AG09319 (cell line): ENCODE results near the gene CYSRT1.

Source experiments
- DNase-seq: peaks from one replicate; pipeline ENCODE4 v3.0.0-alpha.2; 2010; ENCODE audit warnings: low read depth; ENCODE audit errors: extremely low read depth
- TF ChIP-seq, protein P1 (sequence below): IDR thresholded peaks from 2 replicates; pipeline ENCODE4 v1.5.1; 2011; ENCODE audit warnings: low read depth, mild to moderate bottlenecking, inconsistent platforms, low read length, moderate library complexity

The CYSRT1 gene

GRCh38 chr9:137251490-137252268 lies 26.7 kb downstream of the CYSRT1 start:
- TF ChIP-seq, protein P1, sequence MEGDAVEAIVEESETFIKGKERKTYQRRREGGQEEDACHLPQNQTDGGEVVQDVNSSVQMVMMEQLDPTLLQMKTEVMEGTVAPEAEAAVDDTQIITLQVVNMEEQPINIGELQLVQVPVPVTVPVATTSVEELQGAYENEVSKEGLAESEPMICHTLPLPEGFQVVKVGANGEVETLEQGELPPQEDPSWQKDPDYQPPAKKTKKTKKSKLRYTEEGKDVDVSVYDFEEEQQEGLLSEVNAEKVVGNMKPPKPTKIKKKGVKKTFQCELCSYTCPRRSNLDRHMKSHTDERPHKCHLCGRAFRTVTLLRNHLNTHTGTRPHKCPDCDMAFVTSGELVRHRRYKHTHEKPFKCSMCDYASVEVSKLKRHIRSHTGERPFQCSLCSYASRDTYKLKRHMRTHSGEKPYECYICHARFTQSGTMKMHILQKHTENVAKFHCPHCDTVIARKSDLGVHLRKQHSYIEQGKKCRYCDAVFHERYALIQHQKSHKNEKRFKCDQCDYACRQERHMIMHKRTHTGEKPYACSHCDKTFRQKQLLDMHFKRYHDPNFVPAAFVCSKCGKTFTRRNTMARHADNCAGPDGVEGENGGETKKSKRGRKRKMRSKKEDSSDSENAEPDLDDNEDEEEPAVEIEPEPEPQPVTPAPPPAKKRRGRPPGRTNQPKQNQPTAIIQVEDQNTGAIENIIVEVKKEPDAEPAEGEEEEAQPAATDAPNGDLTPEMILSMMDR = no peak

DNA sequence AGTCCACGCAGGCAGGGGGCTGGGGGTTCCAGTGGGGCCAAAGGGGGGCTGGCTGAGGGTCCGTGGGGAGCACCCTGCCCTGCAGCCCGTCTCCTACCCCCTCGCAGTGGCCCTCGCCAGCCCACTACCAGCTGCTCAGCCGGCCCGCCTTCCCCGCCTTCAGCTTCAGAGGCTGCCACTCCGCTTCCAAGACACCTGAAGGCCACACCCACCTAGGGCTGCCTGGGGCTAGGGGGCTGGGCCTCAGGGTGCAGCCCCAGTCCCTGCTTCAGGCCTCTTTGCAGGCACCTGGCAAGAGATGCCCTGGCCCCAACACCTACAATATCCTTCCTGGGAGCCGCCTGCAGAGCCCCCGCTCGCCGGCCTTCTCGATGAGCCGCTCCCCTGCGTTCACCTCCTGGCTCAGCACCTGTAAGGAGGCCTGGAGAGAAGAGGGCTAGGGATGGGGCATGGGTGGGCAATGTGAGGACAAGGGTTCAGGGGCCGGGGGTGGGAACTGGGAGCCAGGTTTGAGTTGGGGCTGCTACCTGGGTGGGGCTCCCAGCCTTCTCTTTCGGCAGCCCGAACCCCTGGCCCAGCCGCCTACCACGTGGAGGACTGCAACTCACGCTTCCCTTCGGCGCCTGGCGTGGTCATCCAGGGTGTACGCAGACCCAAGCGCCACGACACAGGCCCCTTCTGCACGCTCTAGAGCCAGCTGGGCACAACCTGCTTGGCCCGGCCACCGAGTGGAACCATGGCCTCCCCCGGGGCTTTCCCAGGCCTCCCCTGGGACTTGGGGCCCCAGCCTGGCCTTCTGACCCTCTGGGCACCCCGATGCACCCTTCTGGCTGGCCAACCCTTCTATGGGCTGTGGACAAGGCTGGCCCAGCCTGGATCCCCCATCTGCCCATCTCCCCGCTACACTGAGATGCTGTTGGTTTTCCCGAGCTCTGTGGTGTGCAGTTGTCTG lies 27.9 kb downstream of the CYSRT1 start:
- no peak for DNase-seq
- TF ChIP-seq, protein P1 = no peak

More at GRCh38 chr9:137251490-137252268, 26.7 kb downstream of the CYSRT1 start:
- DNase-seq = no peak

DNA sequence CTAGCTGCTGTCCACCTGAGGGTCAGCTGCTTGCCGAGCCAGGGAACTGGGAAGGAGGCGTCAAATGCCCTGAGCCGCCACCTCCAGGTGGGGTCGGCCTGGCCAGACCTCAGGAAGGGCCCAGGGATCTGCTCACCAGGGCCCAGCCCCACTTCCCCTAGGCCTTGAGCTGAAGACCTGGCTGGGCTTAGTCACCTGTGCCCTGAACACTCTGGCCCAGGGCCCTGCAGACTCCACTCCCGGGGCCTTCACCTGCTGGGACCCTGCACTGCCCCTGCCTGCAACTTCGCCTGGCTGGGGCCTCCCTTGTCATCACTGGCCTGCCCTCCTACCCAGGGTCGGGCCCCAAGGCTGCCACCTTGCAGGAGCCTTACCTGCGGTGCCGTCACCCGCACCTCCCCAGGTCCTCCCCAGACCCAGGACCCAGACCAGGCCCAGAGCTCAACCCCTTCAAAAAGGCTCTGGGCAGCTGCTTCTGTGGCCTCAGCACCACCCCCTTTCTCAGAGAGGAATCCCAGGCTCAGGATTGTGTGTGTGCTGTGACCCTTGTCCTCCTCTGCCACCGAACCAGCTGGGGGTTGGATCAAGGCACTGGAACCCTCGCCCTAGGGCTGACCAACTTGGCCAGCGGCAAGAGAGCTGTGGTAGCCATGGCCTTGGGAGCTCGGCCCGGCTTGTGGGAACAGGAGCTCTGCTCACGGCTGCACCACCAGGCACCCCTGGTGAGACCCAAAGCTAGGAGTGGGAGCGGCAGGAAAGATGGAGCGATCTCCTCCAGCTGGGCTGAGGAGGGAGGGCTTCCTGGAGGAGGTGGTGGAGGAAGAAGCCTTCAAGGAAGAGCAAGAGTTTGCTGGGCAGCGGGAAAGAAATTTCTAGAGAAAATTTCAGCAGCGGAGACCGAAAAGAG lies 29.0 kb downstream of the CYSRT1 start:
- TF ChIP-seq, protein P1 = no peak
- DNase-seq = no peak

- TF ChIP-seq, protein P1 = no peak
- DNase-seq = peak; percentile 70
These were observed 29.9 kb downstream of the CYSRT1 start, which contains the start of gene NELFB for GRCh38 chr9:137254624-137255447. NELFB (plus strand) TSS chr9:137255327.

- TF ChIP-seq, protein P1 = no peak
- DNase-seq = no peak
These were observed 30.6 kb downstream of the CYSRT1 start for GRCh38 chr9:137255448-137256114.

GRCh38 chr9:137256362-137256761 lies 31.4 kb downstream of the CYSRT1 start:
- no peak for DNase-seq
- TF ChIP-seq, protein P1 = no peak
